ENCODE data around the gene SETDB2.

SETDB2 gene

DNA sequence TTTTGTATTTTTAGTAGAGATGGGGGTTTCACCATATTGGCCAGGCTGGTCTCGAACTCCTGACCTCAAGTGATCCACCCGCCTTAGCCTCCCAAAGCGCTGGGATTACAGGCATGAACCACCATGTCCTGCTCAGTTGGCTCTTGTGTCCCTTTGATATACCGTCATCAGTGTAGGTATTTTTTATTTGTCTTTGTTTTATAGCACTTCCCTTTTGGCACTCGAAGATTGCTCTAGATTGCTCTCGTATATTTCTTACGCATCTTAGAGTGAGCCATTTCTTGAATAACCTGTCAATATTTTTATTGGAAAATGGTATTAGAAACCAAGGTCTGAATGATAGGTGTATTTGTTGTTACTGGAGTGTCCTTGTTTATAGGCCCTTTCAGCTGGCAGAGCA, 9.4 kb downstream of the SETDB2 start:
- no peak overlapping the region for H3K27ac ChIP-seq (ENCODE audit: low read depth, low read length)
- H3F3A ChIP-seq (ENCODE audit: control insufficient read depth, insufficient read depth): peaks cover 3% of the 10 kb centered on the region; the same call in 1 of the 2 replicates
- H3K4me3 ChIP-seq (ENCODE audit: low read length): no peak overlapping the region
- H3K9me2 ChIP-seq (replicated peaks; ENCODE audit: control insufficient read depth, low read length): no peaks in the 10 kb centered on the region
- TF ChIP-seq EZH2phosphoT487 (IDR thresholded peaks at IDR 0.05; ENCODE audit: borderline replicate concordance, low read length): no peak
- TF ChIP-seq, protein P1, sequence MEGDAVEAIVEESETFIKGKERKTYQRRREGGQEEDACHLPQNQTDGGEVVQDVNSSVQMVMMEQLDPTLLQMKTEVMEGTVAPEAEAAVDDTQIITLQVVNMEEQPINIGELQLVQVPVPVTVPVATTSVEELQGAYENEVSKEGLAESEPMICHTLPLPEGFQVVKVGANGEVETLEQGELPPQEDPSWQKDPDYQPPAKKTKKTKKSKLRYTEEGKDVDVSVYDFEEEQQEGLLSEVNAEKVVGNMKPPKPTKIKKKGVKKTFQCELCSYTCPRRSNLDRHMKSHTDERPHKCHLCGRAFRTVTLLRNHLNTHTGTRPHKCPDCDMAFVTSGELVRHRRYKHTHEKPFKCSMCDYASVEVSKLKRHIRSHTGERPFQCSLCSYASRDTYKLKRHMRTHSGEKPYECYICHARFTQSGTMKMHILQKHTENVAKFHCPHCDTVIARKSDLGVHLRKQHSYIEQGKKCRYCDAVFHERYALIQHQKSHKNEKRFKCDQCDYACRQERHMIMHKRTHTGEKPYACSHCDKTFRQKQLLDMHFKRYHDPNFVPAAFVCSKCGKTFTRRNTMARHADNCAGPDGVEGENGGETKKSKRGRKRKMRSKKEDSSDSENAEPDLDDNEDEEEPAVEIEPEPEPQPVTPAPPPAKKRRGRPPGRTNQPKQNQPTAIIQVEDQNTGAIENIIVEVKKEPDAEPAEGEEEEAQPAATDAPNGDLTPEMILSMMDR (IDR thresholded peaks at IDR 0.05; ENCODE audit: low read depth, low read length, poor library complexity, severe bottlenecking): no peak
- no peaks in the 10 kb centered on the region for H4K20me1 ChIP-seq (ENCODE audit: control insufficient read depth, insufficient read depth, low read depth, low read length)
- H3K4me1 ChIP-seq (ENCODE audit: control insufficient read depth, low read length): peaks cover 57% of the 10 kb centered on the region
- H3K4me2 ChIP-seq (ENCODE audit: low read length): peak overlapping the region; percentile 57; the same call in 1 of the 2 replicates
- peaks cover 49% of the 10 kb centered on the region for H3K36me3 ChIP-seq (ENCODE audit: control insufficient read depth, low read length)
- no peaks in the 10 kb centered on the region for H3K9me3 ChIP-seq (ENCODE audit: control insufficient read depth, insufficient read depth, low read length)
- no peaks in the 10 kb centered on the region for H3K27me3 ChIP-seq (ENCODE audit: control insufficient read depth, low read length)
- H3K79me2 ChIP-seq (ENCODE audit: control insufficient read depth, low read length): peaks cover 66% of the 10 kb centered on the region

DNA sequence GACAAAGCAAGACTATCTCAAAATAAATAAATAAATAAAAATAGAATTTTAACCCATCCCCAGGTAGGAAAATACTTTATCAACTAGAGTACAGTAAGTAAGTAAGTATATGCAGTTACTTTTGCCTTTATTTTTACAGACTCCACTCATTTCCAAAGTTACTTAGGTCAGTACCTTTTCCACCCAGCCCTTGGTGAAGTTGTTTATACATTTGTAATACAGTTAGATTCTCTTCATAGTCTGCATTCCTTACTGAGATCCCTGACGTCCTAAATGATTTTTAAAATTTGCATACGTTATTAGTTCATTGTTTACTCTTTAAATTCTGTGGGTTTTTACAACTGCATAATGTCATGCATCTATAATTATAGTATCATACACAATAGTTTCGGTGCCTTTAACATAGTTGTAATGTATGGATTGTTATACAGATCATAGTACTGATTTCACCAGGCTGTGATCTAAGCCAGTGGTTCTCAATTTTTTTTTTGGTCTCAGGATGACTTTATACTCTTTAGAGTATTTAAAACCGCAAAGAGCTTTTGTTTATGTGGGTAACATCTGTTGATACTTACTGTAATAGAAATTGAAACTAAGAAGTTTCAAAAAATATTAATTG, 10.4 kb downstream of the SETDB2 start:
- Histone ChIP-seq H3K9me2 (replicated peaks; ENCODE audit: control insufficient read depth, low read length) (no peaks in the 10 kb centered on the region), H3F3A (ENCODE audit: control insufficient read depth, insufficient read depth) (peaks cover 3% of the 10 kb centered on the region; the same call in 1 of the 2 replicates), H3K79me2 (ENCODE audit: control insufficient read depth, low read length) (peaks cover 55% of the 10 kb centered on the region), H3K36me3 (ENCODE audit: control insufficient read depth, low read length) (peaks cover 46% of the 10 kb centered on the region), H3K27ac (ENCODE audit: low read depth, low read length) (peak overlapping the region; percentile 53), H3K27me3 (ENCODE audit: control insufficient read depth, low read length) (no peaks in the 10 kb centered on the region), H3K4me3 (ENCODE audit: low read length) (peak overlapping the region; percentile 43), H3K4me2 (ENCODE audit: low read length) (peak overlapping the region; percentile 57), H3K4me1 (ENCODE audit: control insufficient read depth, low read length) (peaks cover 47% of the 10 kb centered on the region), H3K9me3 (ENCODE audit: control insufficient read depth, insufficient read depth, low read length) (no peaks in the 10 kb centered on the region), H4K20me1 (ENCODE audit: control insufficient read depth, insufficient read depth, low read depth, low read length) (no peaks in the 10 kb centered on the region)
- no peak for TF ChIP-seq EZH2phosphoT487 (IDR thresholded peaks at IDR 0.05; ENCODE audit: borderline replicate concordance, low read length)
- TF ChIP-seq, protein P1 (IDR thresholded peaks at IDR 0.05; ENCODE audit: low read depth, low read length, poor library complexity, severe bottlenecking): no peak

DNA sequence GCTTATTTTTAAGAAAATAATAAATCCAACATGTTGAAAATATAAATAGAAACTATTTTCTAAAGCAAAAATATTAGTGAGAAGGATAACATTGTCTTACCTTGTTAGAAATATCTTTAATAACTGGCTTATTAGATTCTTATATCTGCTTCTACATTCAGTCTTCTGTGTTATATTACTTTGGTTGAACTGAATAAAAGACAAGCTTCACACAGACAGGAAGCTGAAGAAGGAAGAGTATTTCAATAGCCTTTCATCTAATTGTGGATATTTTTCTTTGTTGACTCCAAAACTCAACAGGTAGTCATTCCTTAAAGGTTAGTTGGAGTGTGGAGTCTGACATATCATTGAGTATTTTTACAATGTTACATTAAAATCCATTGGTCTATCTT, 10.9 kb downstream of the SETDB2 start:
- no peak overlapping the region for H3K4me3 ChIP-seq (ENCODE audit: low read length)
- peak overlapping the region; percentile 57 for H3K4me2 ChIP-seq (ENCODE audit: low read length)
- H3K36me3 ChIP-seq (ENCODE audit: control insufficient read depth, low read length): peaks cover 46% of the 10 kb centered on the region
- H3K27me3 ChIP-seq (ENCODE audit: control insufficient read depth, low read length): no peaks in the 10 kb centered on the region
- H4K20me1 ChIP-seq (ENCODE audit: control insufficient read depth, insufficient read depth, low read depth, low read length): no peaks in the 10 kb centered on the region
- H3K9me2 ChIP-seq (replicated peaks; ENCODE audit: control insufficient read depth, low read length): no peaks in the 10 kb centered on the region
- H3K27ac ChIP-seq (ENCODE audit: low read depth, low read length): peak overlapping the region; percentile 53
- peaks cover 50% of the 10 kb centered on the region for H3K79me2 ChIP-seq (ENCODE audit: control insufficient read depth, low read length)
- H3K4me1 ChIP-seq (ENCODE audit: control insufficient read depth, low read length): peaks cover 42% of the 10 kb centered on the region
- no peaks in the 10 kb centered on the region for H3K9me3 ChIP-seq (ENCODE audit: control insufficient read depth, insufficient read depth, low read length)
- peaks cover 3% of the 10 kb centered on the region; the same call in 1 of the 2 replicates for H3F3A ChIP-seq (ENCODE audit: control insufficient read depth, insufficient read depth)
- TF ChIP-seq, protein P1 (IDR thresholded peaks at IDR 0.05; ENCODE audit: low read depth, low read length, poor library complexity, severe bottlenecking): no peak
- TF ChIP-seq EZH2phosphoT487 (IDR thresholded peaks at IDR 0.05; ENCODE audit: borderline replicate concordance, low read length): no peak

Measured in DOHH2 (cell line).